SK-N-SH treated with all-trans-retinoic acid at 6 μM for 48 hours (cell line): ENCODE data around the gene FBXO3.

Experiments used
- ARNTL ChIP-seq: fragments of 450-650 bp; formaldehyde crosslinking; IDR thresholded peaks from 2 replicates; pipeline ENCODE4 v1.5.0; 2020; ENCODE audit warnings: low read depth, mild to moderate bottlenecking, moderate library complexity, borderline replicate concordance
- GLIS3 ChIP-seq: fragments of 250-450 bp; sonication (Bioruptor Pico); IDR thresholded peaks from 2 replicates; pipeline ENCODE4 v1.5.0; 2020; ENCODE audit warnings: mild to moderate bottlenecking, moderate library complexity
- OSR1 ChIP-seq: fragments of 250-450 bp; sonication (Bioruptor Pico); IDR thresholded peaks from 2 replicates; pipeline ENCODE4 v1.8.0; 2022; ENCODE audit warnings: moderate library complexity, mild to moderate bottlenecking, inconsistent platforms
- SNAI2 ChIP-seq: fragments of 250-450 bp; sonication (Bioruptor Pico); IDR thresholded peaks from 2 replicates; pipeline ENCODE4 v1.5.0; 2020; ENCODE audit warnings: mild to moderate bottlenecking, moderate library complexity
- ZC3H10 ChIP-seq: fragments of 250-450 bp; sonication (Bioruptor Pico); IDR thresholded peaks from 2 replicates; pipeline ENCODE4 v1.5.1; 2021; ENCODE audit warnings: mild to moderate bottlenecking, moderate library complexity
- ZFP3 ChIP-seq: fragments of 250-450 bp; sonication (Bioruptor Pico); IDR thresholded peaks from 2 replicates; pipeline ENCODE4 v1.5.0; 2020; ENCODE audit warnings: mild to moderate bottlenecking, moderate library complexity
- ZNF565 ChIP-seq: fragments of 450-650 bp; formaldehyde crosslinking; conservative IDR thresholded peaks from 2 replicates; pipeline ENCODE4 v1.5.0; 2020; ENCODE audit warnings: low read depth, mild to moderate bottlenecking, moderate library complexity
- ZNF8 ChIP-seq: fragments of 450-650 bp; formaldehyde crosslinking; IDR thresholded peaks from 2 replicates; pipeline ENCODE4 v1.5.0; 2020; ENCODE audit warnings: mild to moderate bottlenecking, moderate library complexity
- TF ChIP-seq, protein P1 (sequence below): fragments of 250-450 bp; sonication (Bioruptor Pico); IDR thresholded peaks from 2 replicates; pipeline ENCODE4 v1.8.0; 2021; ENCODE audit warnings: low read depth, mild to moderate bottlenecking, moderate library complexity, borderline replicate concordance
- TF ChIP-seq, protein P2 (sequence below): fragments of 250-450 bp; sonication (Bioruptor Pico); IDR thresholded peaks from 2 replicates; pipeline ENCODE4 v1.8.0; 2020; ENCODE audit warnings: mild to moderate bottlenecking, moderate library complexity, borderline replicate concordance

DNA sequence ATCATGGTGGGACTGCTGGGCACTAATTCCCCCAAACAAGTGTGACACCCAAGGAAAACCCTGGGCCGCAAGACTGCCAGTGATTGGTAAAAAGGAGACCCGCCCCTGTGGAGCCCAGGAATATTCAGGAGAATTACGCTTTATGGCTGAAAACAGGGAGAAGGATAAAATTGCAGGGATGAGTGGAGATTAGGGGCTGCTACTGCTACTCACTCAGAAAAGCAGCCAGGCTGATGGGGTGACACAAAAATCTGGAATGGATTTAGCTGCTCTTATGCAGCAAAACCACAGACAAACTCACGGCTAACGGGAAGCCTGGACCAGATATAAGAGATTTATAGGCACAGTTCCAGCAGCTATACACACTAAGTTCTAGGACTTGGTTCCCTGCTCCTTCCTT, 4.4 kb upstream of the FBXO3 start:
- TF ChIP-seq, protein P1, sequence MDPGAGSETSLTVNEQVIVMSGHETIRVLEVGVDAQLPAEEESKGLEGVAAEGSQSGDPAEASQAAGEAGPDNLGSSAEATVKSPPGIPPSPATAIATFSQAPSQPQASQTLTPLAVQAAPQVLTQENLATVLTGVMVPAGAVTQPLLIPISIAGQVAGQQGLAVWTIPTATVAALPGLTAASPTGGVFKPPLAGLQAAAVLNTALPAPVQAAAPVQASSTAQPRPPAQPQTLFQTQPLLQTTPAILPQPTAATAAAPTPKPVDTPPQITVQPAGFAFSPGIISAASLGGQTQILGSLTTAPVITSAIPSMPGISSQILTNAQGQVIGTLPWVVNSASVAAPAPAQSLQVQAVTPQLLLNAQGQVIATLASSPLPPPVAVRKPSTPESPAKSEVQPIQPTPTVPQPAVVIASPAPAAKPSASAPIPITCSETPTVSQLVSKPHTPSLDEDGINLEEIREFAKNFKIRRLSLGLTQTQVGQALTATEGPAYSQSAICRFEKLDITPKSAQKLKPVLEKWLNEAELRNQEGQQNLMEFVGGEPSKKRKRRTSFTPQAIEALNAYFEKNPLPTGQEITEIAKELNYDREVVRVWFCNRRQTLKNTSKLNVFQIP (CRISPR knock-in tag), result no peak
- no peak for TF ChIP-seq SNAI2 (CRISPR knock-in tag)
- TF ChIP-seq ZC3H10 (CRISPR knock-in tag), result no peak
- no peak for TF ChIP-seq ZFP3 (CRISPR knock-in tag)
- no peak for TF ChIP-seq ARNTL
- TF ChIP-seq, protein P2, sequence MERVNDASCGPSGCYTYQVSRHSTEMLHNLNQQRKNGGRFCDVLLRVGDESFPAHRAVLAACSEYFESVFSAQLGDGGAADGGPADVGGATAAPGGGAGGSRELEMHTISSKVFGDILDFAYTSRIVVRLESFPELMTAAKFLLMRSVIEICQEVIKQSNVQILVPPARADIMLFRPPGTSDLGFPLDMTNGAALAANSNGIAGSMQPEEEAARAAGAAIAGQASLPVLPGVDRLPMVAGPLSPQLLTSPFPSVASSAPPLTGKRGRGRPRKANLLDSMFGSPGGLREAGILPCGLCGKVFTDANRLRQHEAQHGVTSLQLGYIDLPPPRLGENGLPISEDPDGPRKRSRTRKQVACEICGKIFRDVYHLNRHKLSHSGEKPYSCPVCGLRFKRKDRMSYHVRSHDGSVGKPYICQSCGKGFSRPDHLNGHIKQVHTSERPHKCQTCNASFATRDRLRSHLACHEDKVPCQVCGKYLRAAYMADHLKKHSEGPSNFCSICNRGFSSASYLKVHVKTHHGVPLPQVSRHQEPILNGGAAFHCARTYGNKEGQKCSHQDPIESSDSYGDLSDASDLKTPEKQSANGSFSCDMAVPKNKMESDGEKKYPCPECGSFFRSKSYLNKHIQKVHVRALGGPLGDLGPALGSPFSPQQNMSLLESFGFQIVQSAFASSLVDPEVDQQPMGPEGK, result no peak
- TF ChIP-seq GLIS3 (CRISPR knock-in tag), result no peak
- no peak for TF ChIP-seq ZNF8 (CRISPR knock-in tag)
- TF ChIP-seq ZNF565 (CRISPR knock-in tag), result no peak
- no peak for TF ChIP-seq OSR1 (CRISPR knock-in tag)
